SU-DHL-6 (cell line): ENCODE data around the gene RAP1GAP2.

Experiments
- H2AFZ ChIP-seq: fragments of 200-600 bp; sonication (generic); 2 replicates; pipeline ENCODE4 v1.6.1; 2014; ENCODE audit warnings: low read depth, mild to moderate bottlenecking, moderate library complexity, mixed read lengths, antibody characterized with exemption, low read length; ENCODE audit not compliant: severe bottlenecking
- H3F3A ChIP-seq: fragments of 200-600 bp; shearing (Covaris generic); 2 replicates; pipeline ENCODE4 v1.6.0; 2016; ENCODE audit warnings: antibody characterized with exemption, mild to moderate bottlenecking; ENCODE audit not compliant: insufficient read depth
- H3K27ac ChIP-seq: fragments of 200-600 bp; sonication (generic); 2 replicates; pipeline ENCODE4 v1.5.1; 2016; ENCODE audit warnings: low read depth, mild to moderate bottlenecking, low read length, moderate library complexity, mixed read lengths
- H3K27me3 ChIP-seq: fragments of 200-600 bp; sonication (generic), shearing (Covaris generic); 2 replicates; pipeline ENCODE4 v1.6.0; 2014; ENCODE audit warnings: mild to moderate bottlenecking, low read length
- H3K36me3 ChIP-seq: fragments of 200-600 bp; sonication (generic); 2 replicates; pipeline ENCODE4 v1.6.1; 2014; ENCODE audit warnings: mild to moderate bottlenecking, low read length, mixed read lengths
- H3K4me2 ChIP-seq: fragments of 300-600, 200-600 bp; shearing (Covaris generic), sonication (generic); 2 replicates; pipeline ENCODE4 v1.6.0; 2014; ENCODE audit warnings: low read length, low read depth, mild to moderate bottlenecking; ENCODE audit not compliant: poor library complexity, severe bottlenecking
- H3K4me3 ChIP-seq: fragments of 200-600 bp; sonication (generic); 2 replicates; pipeline ENCODE4 v1.5.1; 2014; ENCODE audit warnings: antibody characterized with exemption, low read length, mild to moderate bottlenecking, mixed read lengths; ENCODE audit not compliant: insufficient read depth, poor library complexity, severe bottlenecking
- H3K79me2 ChIP-seq: fragments of 200-600 bp; sonication (generic); 2 replicates; pipeline ENCODE4 v1.6.1; 2014; ENCODE audit warnings: mild to moderate bottlenecking, low read length, moderate library complexity; ENCODE audit not compliant: insufficient read depth
- H3K9ac ChIP-seq: fragments of 200-600 bp; sonication (generic); 2 replicates; pipeline ENCODE4 v1.7.0; 2014; ENCODE audit warnings: mild to moderate bottlenecking, low read length
- H3K9me2 ChIP-seq: fragments of 200-600 bp; sonication (generic); replicated peaks from 2 replicates; pipeline ENCODE4 v1.6.1; 2014; ENCODE audit warnings: low read length; ENCODE audit not compliant: insufficient read depth
- H3K9me3 ChIP-seq: fragments of 200-600 bp; sonication (generic); 2 replicates; pipeline ENCODE4 v1.6.1; 2014; ENCODE audit warnings: low read length, mixed read lengths; ENCODE audit not compliant: insufficient read depth
- H4K20me1 ChIP-seq: fragments of 200-600 bp; sonication (generic); 2 replicates; pipeline ENCODE4 v1.6.1; 2014; ENCODE audit warnings: low read depth, mild to moderate bottlenecking, antibody characterized with exemption, low read length, moderate library complexity, mixed read lengths
- EZH2phosphoT487 ChIP-seq: fragments of 200-600 bp; sonication (generic), shearing (Covaris generic); conservative IDR thresholded peaks from 2 replicates; pipeline ENCODE4 v1.6.1; 2018; ENCODE audit warnings: mild to moderate bottlenecking, antibody characterized with exemption, low read length, moderate library complexity, mixed read lengths
- TF ChIP-seq, protein P1 (sequence below): fragments of 200-600 bp; sonication (generic); IDR thresholded peaks from one replicate; pipeline ENCODE4 v1.5.1; 2017; ENCODE audit warnings: antibody characterized with exemption, mild to moderate bottlenecking, low read length, moderate library complexity; ENCODE audit not compliant: insufficient read depth, poor library complexity, severe bottlenecking

Gene RAP1GAP2

DNA sequence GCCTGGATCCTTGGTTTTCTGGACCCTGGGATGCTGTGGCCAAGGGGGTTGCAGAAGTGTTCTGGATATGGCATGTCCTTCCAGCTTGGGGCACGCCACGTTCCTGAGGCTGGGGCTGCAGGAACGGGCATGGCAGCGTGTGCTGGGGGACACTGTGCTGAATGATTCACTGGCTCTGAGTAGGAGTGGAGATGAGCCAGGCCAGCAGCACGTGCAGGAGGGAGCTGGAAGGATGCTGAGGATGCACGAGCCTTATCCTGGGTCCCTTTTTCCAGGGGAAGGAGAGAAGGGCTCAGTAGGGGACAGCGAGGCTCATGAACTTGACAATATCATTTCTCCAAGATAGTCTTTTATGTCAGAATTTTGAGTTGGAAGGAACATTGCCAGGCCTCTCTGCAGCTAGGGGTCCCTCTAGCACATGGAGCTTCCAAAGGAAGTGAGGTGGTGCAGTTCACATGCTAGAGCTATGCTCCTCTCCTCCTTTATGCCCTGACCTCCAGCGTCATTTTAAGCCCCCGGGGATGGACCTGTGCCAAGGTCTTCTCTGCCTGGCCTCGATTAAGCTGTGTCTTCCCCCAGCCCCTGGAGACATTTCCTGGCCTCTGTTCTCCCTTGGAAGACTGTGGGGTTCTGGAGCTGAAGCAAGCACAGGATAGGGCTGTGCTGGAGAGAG, 141.2 kb downstream of the RAP1GAP2 start:
- TF ChIP-seq EZH2phosphoT487, result no peak
- TF ChIP-seq, protein P1, sequence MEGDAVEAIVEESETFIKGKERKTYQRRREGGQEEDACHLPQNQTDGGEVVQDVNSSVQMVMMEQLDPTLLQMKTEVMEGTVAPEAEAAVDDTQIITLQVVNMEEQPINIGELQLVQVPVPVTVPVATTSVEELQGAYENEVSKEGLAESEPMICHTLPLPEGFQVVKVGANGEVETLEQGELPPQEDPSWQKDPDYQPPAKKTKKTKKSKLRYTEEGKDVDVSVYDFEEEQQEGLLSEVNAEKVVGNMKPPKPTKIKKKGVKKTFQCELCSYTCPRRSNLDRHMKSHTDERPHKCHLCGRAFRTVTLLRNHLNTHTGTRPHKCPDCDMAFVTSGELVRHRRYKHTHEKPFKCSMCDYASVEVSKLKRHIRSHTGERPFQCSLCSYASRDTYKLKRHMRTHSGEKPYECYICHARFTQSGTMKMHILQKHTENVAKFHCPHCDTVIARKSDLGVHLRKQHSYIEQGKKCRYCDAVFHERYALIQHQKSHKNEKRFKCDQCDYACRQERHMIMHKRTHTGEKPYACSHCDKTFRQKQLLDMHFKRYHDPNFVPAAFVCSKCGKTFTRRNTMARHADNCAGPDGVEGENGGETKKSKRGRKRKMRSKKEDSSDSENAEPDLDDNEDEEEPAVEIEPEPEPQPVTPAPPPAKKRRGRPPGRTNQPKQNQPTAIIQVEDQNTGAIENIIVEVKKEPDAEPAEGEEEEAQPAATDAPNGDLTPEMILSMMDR, result no peak
- Histone ChIP-seq H3K9ac (no peak overlapping the region), H4K20me1 (no peaks in the 10 kb centered on the region), H3K9me2 (no peaks in the 10 kb centered on the region), H3K79me2 (no peaks in the 10 kb centered on the region), H3K36me3 (no peaks in the 10 kb centered on the region), H3K4me2 (no peak overlapping the region), H3K27ac (no peak overlapping the region), H3F3A (no peaks in the 10 kb centered on the region), H3K9me3 (no peaks in the 10 kb centered on the region), H2AFZ (no peak overlapping the region), H3K27me3 (no peaks in the 10 kb centered on the region), H3K4me3 (no peak overlapping the region)

DNA sequence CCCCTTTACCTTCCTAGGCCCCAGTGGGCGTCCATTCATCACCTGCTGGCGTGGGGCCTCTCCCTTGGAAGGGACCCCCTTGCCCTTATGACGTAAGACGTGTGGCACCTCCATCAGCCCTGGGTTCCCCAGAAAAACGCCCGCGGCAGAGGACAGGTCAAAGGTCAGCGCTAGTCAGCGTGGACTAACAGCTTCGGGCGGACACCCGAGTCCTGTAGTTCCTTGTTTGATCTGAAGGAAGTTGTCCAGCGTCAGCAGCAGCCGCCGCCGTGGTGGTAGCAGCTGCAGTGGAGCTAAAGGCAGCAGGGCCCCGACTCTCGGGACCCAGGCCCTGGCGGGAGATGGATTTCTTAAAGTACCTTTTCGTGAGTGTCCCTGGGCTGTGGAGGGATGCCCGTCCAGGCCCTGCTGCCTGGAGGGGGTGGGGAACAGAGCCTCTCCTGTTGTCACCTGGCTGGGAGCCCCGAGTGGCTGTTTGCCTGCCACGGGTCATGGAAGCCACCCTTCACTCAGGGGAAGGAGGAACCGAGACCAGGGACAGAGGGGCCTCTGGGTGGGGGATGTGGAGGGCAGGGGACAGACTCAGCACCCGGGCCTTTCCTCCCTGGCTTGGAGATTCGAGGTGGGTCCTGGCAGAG, 143.6 kb downstream of the RAP1GAP2 start:
- no peak overlapping the region for H3K4me2 ChIP-seq
- H3K9me2 ChIP-seq, result no peaks in the 10 kb centered on the region
- no peaks in the 10 kb centered on the region for H3F3A ChIP-seq
- H2AFZ ChIP-seq, result no peak overlapping the region
- H3K4me3 ChIP-seq, result no peak overlapping the region
- no peak overlapping the region for H3K9ac ChIP-seq
- no peaks in the 10 kb centered on the region for H3K79me2 ChIP-seq
- TF ChIP-seq EZH2phosphoT487, result no peak
- TF ChIP-seq, protein P1, result no peak
- H3K9me3 ChIP-seq, result no peaks in the 10 kb centered on the region
- no peak overlapping the region for H3K27ac ChIP-seq
- H3K27me3 ChIP-seq, result no peaks in the 10 kb centered on the region
- H4K20me1 ChIP-seq, result no peaks in the 10 kb centered on the region
- H3K36me3 ChIP-seq, result no peaks in the 10 kb centered on the region

DNA sequence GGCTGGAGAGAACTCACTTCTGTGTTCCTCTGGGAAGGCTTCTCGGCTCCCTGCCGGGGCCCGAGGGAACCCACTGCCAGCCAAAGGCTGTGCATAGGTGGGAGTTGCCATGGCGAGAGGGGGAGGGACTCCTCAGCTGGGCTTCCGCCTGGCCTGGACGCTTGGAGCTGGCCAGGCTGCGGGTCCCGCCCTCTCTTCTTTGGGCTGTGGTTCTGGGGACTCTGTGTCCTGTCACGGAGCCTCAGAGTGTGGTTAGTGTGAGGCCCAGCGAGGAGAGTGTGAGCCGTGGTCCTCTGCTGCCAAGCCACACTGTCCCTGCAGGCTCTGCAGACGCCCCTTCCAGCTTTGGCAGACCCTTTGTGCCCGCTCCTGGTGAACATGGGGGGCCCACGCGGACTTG, 144.1 kb downstream of the RAP1GAP2 start:
- H3K27ac ChIP-seq, result no peak overlapping the region
- H3K9me2 ChIP-seq, result no peaks in the 10 kb centered on the region
- H3K36me3 ChIP-seq, result no peaks in the 10 kb centered on the region
- no peaks in the 10 kb centered on the region for H3K27me3 ChIP-seq
- no peaks in the 10 kb centered on the region for H3F3A ChIP-seq
- H3K4me2 ChIP-seq, result no peak overlapping the region
- no peak overlapping the region for H3K4me3 ChIP-seq
- TF ChIP-seq, protein P1, result no peak
- no peak for TF ChIP-seq EZH2phosphoT487
- H3K79me2 ChIP-seq, result no peaks in the 10 kb centered on the region
- no peak overlapping the region for H3K9ac ChIP-seq
- H4K20me1 ChIP-seq, result no peaks in the 10 kb centered on the region
- H2AFZ ChIP-seq, result no peak overlapping the region
- no peaks in the 10 kb centered on the region for H3K9me3 ChIP-seq
